Prostate gland (tissue), 2 donors: Measurements from ENCODE around the gene SPINK8. TPM values are rescaled to one million over a fixed set of nuclear protein-coding genes. Genes with fewer than 3 reads are reported as not detected.

Source experiments
- DNase-seq: peaks from one replicate; pipeline ENCODE4 v3.0.0-alpha.2; 2019; ENCODE audit warnings: low spot score
- H3K27ac ChIP-seq, 2 donors: fragments of 200-600 bp; sonication (generic); 2 replicates each; pipeline ENCODE4 v1.5.1; 2017 to 2019
- H3K27me3 ChIP-seq: fragments of 200-600 bp; sonication (generic); replicated peaks from 2 replicates; pipeline ENCODE4 v1.5.1; 2019; ENCODE audit not compliant: insufficient read depth
- H3K36me3 ChIP-seq, 2 donors: fragments of 200-600 bp; sonication (generic); 1 replicate in 1 of 2; 2 replicates in 1 of 2; pipeline versions ENCODE4 v1.5.1 to v1.8.1; 2017 to 2019
- H3K4me1 ChIP-seq: fragments of 200-600 bp; sonication (generic); replicated peaks from 2 replicates; pipeline ENCODE4 v1.5.1; 2019
- H3K4me3 ChIP-seq, 2 donors: fragments of 200-600 bp; sonication (generic); 2 replicates each; pipeline ENCODE4 v1.5.1; 2017 to 2019
- H3K9me3 ChIP-seq: fragments of 200-600 bp; sonication (generic); 2 replicates; pipeline ENCODE4 v1.5.1; 2017
- POLR2A ChIP-seq: fragments of 450-650 bp; IDR thresholded peaks from one replicate; pipeline ENCODE4 v1.6.1; 2016; ENCODE audit warnings: antibody characterized with exemption, mild to moderate bottlenecking
- POLR2AphosphoS5 ChIP-seq: sonication (generic); formaldehyde crosslinking; IDR thresholded peaks from one replicate; pipeline ENCODE4 v1.6.1; 2017; ENCODE audit warnings: antibody characterized with exemption
- WGBS: methylation state at CpG from one replicate; pipeline ENCODE4 v1.1.5; 2018; 5-methylcytosine and 5-hydroxymethylcytosine counted together
- intact Hi-C: fragments of 100-400 bp; cut with DNase I; formaldehyde crosslinking; loops from one replicate; pipeline ENCODE4 v1.14.2; 2022
- total RNA-seq, 2 donors: library from RNA; depleted of rRNA; stranded (reverse); fragments of >200 nt; gene quantifications; one replicate each; pipeline ENCODE4 v1.1.0, GENCODE V29; 2016
- TF ChIP-seq, protein P1 (sequence below), 4 experiments: fragments of 200-600 bp in 2 of 4; fragments of 450-650 bp in 2 of 4; sonication (generic) in 2 of 4; IDR thresholded peaks; 1 replicate in 3 of 4; 2 replicates in 1 of 4; pipeline ENCODE4 v1.5.1; 2016 to 2019; ENCODE audit warnings: antibody characterized with exemption in 4 of 4, mild to moderate bottlenecking in 2 of 4, moderate library complexity in 2 of 4

SPINK8 gene
- total RNA-seq, 2 donors from 2014 or later = 4.9 TPM; not detected in 1

DNA sequence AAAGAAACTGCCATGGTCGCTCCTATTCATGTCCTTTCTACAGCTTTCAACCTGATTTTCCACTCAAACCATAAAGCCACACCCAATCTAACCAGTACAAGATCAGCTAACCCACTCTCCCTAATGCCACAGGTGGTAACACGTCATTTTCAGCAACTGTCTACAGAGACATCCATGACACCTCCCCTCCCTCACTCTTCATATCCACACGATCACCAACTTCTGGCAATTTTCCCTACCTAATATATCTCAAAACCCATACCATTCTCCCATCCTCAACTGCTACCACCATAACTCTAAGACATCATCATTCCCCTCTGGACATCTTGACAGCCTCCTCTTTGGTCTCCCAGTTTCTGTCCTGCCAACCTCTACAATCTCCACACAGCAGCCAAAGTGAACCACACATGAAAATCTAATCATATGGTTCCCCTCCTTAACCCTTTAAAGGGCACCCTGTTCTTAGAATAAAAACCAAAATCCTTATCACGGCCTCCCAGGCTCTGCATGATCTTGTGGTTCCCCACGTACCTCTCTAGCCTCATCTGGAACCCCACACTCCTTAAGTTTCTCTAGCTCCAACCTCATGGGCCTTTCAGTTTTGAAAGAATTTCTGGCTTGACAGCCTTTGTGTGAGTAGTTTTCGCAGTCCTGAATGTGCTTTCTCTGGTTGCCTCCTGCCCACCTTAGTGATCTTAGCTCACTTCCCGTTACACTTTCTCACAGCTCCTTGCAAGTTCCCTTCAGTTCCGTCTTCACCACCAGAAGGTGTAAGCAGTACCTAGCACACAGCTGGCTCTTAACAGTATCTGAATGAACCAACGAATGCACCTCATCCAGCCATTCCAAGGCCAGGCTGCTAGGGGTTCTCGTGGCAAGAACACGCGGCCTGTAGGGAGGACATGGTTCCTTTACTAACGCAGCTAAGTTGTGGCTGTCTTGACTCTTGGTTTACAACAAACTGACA, 33.4 kb downstream of the SPINK8 start:
- intact Hi-C loops = loop anchor here (10.0 kb wide), 1 partner anchor 135 kb away; the partner anchor contains the start of gene PLXNB1
- DNase-seq = no peak
- no peaks in the 10 kb centered on the region for H3K4me1 ChIP-seq
- H3K9me3 ChIP-seq = no peaks in the 10 kb centered on the region
- H3K27ac ChIP-seq = peak overlapping the region; percentile 94 to 98
- H3K36me3 ChIP-seq = peaks cover 0 to 7% of the 10 kb centered on the region in 2 donors
- H3K27me3 ChIP-seq = no peaks in the 10 kb centered on the region
- H3K4me3 ChIP-seq = peak overlapping the region; percentile 82 to 93
- 70% methylated on average over 13 of the region's 13 CpGs for whole genome bisulfite sequencing
- TF ChIP-seq POLR2A (no peak), POLR2AphosphoS5 (no peak)
- TF ChIP-seq, protein P1, sequence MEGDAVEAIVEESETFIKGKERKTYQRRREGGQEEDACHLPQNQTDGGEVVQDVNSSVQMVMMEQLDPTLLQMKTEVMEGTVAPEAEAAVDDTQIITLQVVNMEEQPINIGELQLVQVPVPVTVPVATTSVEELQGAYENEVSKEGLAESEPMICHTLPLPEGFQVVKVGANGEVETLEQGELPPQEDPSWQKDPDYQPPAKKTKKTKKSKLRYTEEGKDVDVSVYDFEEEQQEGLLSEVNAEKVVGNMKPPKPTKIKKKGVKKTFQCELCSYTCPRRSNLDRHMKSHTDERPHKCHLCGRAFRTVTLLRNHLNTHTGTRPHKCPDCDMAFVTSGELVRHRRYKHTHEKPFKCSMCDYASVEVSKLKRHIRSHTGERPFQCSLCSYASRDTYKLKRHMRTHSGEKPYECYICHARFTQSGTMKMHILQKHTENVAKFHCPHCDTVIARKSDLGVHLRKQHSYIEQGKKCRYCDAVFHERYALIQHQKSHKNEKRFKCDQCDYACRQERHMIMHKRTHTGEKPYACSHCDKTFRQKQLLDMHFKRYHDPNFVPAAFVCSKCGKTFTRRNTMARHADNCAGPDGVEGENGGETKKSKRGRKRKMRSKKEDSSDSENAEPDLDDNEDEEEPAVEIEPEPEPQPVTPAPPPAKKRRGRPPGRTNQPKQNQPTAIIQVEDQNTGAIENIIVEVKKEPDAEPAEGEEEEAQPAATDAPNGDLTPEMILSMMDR (IDR thresholded peaks at IDR 0.05) = no peak

DNA sequence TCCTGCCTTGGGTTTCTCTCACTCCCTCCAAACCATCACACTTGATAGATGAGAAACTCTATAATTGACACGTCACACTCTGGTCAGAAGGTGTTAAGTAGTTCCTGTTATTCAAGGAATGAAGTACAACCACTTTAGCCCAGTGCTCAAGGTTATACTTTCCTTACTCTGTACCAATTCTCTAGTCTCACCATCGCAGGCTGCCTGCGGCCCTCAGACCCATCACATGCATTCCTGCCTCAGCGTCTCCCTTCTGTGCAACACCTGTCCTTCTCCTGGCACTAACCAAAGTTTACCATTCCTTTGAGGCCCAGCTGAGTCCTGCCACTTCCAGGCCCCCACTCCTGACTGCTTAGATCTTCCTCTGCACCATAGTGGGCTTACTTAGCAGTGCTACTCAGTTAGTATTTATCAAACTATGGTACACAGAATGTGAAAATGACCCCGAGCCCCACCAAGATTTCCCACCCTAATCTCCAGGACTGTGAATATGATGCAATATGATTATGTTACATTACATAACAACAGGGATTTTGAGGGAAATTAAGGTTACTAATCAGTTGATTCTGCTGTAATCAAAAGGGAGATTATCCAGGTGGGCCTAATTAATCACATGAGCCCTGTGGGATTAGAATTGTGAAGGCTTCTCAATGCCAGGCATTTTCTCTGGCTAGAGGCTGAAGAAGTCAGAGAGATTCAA, 36.2 kb downstream of the SPINK8 start:
- WGBS = 93% methylated on average over 5 of the region's 5 CpGs
- H3K36me3 ChIP-seq = peaks cover 0 to 7% of the 10 kb centered on the region in 2 donors
- no peak for DNase-seq

DNA sequence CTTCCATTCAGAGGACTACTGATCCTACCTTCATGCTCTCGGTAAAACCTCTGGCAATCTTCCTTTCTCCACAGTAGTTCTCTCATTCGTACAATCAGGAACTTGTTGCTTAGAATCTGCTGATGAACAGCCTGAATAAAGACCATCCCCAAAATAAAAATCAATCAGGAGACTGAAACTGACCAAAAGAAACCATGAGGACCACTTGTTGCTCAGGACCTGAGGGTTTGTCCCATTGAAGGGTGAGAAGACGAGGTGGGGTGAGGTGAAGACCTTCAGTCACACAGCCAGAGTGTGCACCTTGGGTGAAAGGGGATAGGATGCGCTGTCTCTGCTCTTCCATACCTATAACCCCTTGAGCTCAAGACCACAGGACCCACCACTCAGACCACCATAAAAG, 36.8 kb downstream of the SPINK8 start:
- Histone ChIP-seq H3K4me1 (no peaks in the 10 kb centered on the region), H3K27ac (no peak overlapping the region), H3K4me3 (no peak overlapping the region), H3K27me3 (no peaks in the 10 kb centered on the region), H3K9me3 (no peaks in the 10 kb centered on the region), H3K36me3 (peaks cover 0 to 7% of the 10 kb centered on the region in 2 donors)
- 95% methylated on average over 4 of the region's 4 CpGs for WGBS
- DNase-seq = no peak
- intact Hi-C loops = no loop called here
- TF ChIP-seq POLR2AphosphoS5 = no peak
- TF ChIP-seq, protein P1 (IDR thresholded peaks at IDR 0.05) = no peak
- no peak for TF ChIP-seq POLR2A

More for the DNA sequence above, 36.2 kb downstream of the SPINK8 start:
- Histone ChIP-seq H3K27ac (no peak overlapping the region), H3K9me3 (no peaks in the 10 kb centered on the region), H3K4me1 (no peaks in the 10 kb centered on the region), H3K4me3 (no peak overlapping the region), H3K27me3 (no peaks in the 10 kb centered on the region)
- intact Hi-C loops = no loop called here
- TF ChIP-seq, protein P1 (IDR thresholded peaks at IDR 0.05) = no peak
- no peak for TF ChIP-seq POLR2AphosphoS5
- TF ChIP-seq POLR2A = no peak

DNA sequence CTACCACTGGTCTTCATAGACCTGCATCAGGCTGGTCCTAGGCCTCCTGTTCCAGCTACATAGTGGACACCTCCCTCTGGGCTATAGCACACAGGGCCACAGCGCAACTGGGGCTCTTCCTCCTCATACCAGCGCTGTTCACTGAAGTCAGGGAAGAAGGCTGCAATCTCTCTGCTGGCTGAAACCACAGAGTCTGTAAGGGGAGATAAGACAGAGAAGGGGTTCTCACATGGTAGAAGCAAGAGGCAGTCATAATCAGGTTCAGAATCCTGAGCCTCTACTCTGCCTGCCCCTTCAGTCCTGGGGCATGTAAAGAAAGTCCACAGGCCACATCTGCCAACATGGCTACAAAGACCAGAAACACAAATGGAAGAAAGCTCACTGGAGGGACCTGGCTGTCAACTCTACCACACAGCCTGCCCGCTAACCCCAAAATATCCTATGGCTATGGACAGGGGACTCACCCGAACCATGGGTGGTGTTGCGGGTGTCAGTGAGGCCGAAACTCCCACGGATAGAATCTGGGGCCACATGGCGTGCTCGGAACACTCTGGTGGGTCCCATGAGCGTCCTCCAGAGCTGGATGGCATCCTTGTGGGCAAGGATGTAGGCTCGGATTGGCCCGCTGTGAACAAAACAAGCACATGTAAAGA, 38.7 kb downstream of the SPINK8 start:
- TF ChIP-seq, protein P1 (IDR thresholded peaks at IDR 0.05) = no peak
- TF ChIP-seq POLR2A = no peak
- TF ChIP-seq POLR2AphosphoS5 = no peak
- intact Hi-C loops = no loop called here
- Histone ChIP-seq H3K27me3 (no peaks in the 10 kb centered on the region), H3K9me3 (no peaks in the 10 kb centered on the region), H3K36me3 (peaks cover 0 to 7% of the 10 kb centered on the region in 2 donors), H3K27ac (no peak overlapping the region), H3K4me1 (no peaks in the 10 kb centered on the region), H3K4me3 (no peak overlapping the region)
- no peak for DNase-seq
- WGBS = 97% methylated on average over 12 of the region's 12 CpGs
